NOMO-1 (cell line): ENCODE measurements around the gene TMEM203.

ENCODE experiments used
- DNase-seq, 2 experiments: peaks; one replicate each; lab custom pipeline; 2025; ENCODE audit not compliant: unreplicated experiment in 2 of 2; lab: John Stamatoyannopoulos, UW

The TMEM203 gene

GRCh38 chr9:137182836-137183235 lies 22.6 kb downstream of the TMEM203 start:
- no peak for DNase-seq

DNA sequence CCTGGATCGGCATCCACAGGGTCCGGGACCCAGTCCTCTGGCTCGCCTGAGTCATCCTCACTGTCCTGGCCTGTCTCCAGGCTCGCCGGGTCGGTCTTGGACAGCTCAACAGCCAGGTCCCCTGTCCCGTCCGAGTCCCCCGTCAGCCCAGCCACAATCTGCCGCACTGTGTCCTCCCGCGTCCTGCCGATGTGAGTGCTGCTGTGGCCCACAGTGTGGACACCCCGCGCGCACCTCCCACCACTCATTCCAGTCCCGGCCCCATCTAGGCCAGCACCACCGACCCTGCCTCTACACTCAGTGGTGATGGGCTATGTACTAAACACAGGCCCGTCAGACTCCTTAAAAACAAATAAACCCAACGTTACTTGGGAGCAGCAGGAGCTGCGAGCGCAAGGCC lies 23.8 kb downstream of the TMEM203 start:
- DNase-seq: no peak

GRCh38 chr9:137180491-137180890 lies 25.0 kb downstream of the TMEM203 start:
- no peak for DNase-seq

GRCh38 chr9:137179761-137180160 lies 25.7 kb downstream of the TMEM203 start:
- no peak for DNase-seq

DNA sequence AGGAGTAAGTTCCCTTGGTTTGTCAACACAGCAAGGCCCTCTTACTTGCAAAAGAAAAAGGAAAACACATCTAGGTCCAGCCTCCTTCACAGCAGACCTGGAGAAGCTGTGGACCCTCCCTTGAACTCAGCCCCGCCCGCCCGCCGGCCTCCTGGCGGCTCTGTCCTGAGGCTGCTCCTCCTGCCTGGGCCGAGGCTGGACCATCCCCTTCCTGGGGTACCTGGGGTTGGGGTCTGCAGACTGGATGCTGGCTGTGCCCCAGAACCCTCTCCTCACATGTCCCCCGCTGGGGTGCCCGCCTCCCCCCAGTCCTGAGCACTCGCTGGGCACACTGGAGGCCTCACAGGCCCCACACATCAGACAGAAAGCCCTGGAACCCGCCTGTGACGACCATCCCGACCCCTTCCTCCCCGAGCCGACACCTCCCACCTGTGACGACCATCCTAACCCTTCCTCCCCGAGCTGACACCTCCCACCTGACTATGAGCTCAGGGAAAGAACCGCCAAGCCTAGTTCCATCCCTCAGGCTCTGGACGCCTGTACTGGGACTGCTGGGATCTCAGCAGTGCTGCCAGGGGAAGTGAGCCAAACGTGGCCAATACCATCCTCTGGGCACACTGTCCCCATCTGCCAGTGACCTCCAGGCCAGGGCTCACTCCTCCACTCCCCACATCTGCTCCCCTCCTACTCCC lies 26.4 kb downstream of the TMEM203 start:
- no peak for DNase-seq

- DNase-seq: no peak
Observed at GRCh38 chr9:137178201-137178938, 27.1 kb downstream of the TMEM203 start.

GRCh38 chr9:137176302-137177182 lies 28.9 kb downstream of the TMEM203 start:
- DNase-seq: peak; percentile 29 to 37

GRCh38 chr9:137175345-137175961 lies 30.0 kb downstream of the TMEM203 start:
- DNase-seq: no peak

GRCh38 chr9:137174722-137175293 lies 30.6 kb downstream of the TMEM203 start:
- DNase-seq: no peak

- no peak for DNase-seq
Observed at GRCh38 chr9:137173796-137174664, 31.4 kb downstream of the TMEM203 start.

DNA sequence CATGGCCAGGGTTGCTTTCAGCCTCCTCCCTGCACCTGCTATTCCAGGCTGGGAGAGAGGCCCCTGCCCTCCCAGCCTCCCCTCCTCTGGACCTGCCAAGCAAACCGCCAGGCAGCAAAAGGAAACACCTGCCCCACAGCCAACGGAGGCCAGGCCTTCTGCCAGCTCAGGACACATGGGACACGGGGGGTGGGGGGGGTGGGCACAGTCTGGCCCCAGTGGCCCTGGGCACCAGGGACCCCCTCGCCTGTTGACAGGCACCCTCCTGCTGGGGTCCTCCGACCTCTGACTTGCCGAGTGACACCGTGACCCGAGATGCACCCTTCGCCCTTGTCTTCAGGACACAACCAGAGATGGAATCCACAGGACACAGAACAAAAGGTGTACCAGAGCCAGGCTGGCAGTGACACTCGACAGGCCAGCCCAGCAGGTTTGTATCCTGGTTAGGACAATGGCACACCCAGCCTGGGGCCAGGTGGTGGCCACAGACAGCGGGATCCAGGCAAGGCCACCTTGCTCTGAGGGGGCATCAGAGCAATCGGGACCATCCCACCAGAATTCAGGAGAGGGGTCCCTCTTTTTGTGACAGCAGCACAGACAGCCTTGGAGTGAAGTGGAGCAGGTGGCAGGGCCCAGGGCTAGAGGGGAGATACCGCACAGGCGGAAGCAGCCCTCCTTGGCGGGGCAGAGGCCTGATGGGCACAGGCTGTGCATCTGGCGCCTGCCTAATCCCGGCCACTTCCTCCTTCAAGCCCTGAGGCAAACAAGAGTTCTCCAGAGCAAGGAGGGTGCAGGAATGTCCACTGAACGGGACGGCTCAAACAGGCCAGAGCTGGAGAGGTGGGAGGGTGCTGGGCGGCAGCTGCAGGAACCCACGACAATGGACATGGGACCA lies 32.3 kb downstream of the TMEM203 start:
- no peak for DNase-seq

DNA sequence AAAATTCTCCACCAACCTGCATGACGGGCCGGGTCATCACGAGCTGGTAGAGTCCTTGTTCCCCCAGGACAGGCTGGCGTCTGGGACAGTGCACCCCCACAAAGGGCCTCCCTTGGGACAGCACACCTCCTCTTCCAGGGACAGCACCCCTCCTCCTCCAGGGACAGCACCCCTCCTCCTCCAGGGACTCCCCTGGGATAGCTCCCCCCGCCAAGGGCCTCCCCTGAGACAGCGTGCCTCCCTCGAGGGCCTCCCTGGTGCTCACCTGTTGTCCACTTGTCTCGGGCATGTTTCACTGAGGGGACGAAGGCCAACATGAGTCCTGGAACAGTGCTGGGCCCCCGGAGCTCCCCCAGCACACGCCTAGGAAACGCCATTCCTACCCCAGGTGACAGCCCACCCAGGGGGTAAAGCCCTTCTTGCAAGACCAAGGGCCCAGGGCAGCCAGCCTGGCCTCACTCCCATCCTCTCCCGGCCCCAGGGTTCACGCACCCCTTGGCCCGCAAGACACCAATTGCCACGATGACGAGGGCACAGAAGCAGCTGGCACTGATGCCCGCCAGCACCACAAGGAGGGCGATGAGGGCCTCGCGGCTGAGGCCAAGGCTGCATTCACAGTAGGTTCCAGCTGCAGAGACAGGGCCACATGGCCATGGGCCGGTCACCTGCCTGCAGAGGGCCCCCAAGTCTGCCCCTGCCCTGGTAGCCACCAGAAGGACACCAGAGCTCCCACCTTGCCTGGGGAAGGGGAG lies 34.1 kb downstream of the TMEM203 start:
- DNase-seq: no peak

DNA sequence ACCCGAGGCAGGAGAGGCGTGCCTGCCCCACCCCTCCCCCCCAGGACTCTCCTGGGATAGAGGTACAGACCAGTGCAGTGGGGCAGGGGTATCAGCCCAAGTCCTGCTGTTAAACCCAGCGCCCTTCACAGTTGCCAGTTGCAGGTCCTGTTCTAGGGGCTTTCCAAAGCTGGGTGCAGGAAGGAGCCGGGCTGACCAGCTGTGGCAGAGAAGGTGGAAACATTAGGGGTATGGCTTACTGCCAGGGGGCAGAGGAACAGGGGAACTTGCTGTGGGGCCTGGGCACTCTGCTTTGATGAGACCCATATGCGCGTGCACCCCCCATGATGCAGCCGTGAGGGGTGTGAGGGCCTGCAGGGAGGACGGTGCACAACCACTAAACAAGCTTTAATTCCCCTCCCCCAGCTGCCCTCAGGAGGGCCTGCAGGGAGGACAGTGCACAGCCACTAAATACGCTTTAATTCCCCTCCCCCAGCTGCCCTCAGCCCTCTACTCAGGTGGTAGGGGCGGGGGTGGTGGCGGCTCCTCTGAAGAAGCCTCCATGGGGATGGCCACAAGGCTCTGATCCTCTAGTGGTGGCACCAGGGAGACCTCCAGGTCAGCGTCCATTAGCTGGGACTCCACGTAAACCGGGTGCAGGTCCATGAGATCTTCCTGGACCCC lies 34.8 kb downstream of the TMEM203 start:
- no peak for DNase-seq

- no peak for DNase-seq
Observed at GRCh38 chr9:137169896-137170358, 35.5 kb downstream of the TMEM203 start, which contains the start of gene LRRC26. Gene LRRC26, minus strand, starts transcription at chr9:137170051. Its CDS starts 108 bp downstream, at chr9:137169943.

DNA sequence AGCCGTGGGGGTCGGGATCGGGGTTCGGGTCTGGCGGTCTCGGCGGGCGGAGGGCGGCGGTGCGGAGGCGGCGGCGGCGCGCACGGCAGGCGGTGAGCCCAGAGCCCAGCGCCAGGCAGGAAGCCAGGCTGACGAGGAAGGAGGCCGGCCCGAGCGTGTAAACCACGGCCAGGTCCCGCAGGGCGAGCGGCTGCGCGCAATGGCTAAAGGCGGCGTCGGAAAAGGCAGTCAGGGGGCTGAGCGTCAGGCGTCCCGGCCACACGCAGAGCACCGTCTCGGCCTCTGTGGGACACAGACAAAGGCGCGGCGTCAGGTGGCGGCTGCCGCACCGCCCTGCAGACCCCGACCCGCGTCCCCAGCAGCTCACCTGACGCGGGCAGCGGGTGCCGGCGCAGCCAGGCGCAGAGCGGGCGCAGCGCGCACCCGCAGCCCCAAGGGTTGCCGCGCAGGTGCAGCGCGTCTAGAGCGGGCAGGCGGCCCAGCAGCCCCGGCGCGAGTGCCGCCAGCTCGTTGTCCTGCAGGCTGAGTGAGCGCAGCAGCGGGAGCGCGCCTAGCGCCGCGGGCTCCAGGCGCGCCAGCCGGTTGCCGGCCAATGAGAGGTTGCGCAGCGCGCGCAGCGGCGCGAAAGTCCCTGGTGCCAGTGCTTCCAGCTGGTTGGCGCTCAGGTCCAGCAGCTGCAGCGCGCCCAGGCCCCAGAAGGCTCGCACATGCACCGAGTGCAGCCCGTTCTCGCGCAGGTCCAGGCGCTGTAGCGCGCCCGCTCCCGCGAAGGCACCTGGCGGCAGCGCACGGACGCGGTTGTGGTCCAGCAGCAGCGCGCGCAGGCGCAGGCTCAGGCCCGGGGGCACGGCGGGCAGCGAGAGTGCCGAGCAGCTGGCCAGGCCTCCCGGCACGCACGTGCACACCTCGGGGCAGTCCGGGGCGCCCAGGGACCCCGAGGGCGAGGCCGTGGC lies 36.3 kb downstream of the TMEM203 start:
- DNase-seq: peak; percentile 47 to 69

DNA sequence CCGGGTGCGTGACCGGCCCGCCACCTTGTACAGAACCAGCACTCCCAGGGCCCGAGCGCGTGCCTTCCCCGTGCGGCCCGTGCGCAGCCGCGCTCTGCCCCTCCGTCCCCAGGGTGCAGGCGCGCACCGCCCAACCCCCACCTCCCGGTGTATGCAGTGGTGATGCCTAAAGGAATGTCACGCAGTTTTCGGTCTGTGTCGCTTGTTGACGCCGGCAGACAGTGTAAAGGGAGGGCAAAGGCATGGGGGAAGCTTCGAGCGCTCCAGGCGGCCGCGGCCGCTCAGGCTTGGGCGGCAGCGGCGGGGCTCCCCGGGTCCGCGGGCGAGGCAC lies 36.9 kb downstream of the TMEM203 start:
- peak in 1 of 2 experiments; percentile 45 for DNase-seq
